Breast epithelium (tissue), 3 donors: ENCODE results near the gene CSNK1G1.

Experiments
- POLR2AphosphoS5 ChIP-seq, 3 donors: sonication (generic); formaldehyde crosslinking; IDR thresholded peaks; one replicate each; pipeline ENCODE4 v1.6.1; 2017; ENCODE audit warnings: antibody characterized with exemption in 3 of 3
- TF ChIP-seq, protein P1 (sequence below), 3 donors: fragments of 450-650 bp; IDR thresholded peaks; one replicate each; pipeline ENCODE4 v1.5.1; 2016 to 2017; ENCODE audit warnings: antibody characterized with exemption in 3 of 3, mild to moderate bottlenecking in 3 of 3, moderate library complexity in 3 of 3

GRCh38 chr15:64122936-64123351 is 233.0 kb downstream of the CSNK1G1 start:
- TF ChIP-seq, protein P1, sequence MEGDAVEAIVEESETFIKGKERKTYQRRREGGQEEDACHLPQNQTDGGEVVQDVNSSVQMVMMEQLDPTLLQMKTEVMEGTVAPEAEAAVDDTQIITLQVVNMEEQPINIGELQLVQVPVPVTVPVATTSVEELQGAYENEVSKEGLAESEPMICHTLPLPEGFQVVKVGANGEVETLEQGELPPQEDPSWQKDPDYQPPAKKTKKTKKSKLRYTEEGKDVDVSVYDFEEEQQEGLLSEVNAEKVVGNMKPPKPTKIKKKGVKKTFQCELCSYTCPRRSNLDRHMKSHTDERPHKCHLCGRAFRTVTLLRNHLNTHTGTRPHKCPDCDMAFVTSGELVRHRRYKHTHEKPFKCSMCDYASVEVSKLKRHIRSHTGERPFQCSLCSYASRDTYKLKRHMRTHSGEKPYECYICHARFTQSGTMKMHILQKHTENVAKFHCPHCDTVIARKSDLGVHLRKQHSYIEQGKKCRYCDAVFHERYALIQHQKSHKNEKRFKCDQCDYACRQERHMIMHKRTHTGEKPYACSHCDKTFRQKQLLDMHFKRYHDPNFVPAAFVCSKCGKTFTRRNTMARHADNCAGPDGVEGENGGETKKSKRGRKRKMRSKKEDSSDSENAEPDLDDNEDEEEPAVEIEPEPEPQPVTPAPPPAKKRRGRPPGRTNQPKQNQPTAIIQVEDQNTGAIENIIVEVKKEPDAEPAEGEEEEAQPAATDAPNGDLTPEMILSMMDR (IDR thresholded peaks at IDR 0.05), result no peak
- no peak for TF ChIP-seq POLR2AphosphoS5 (IDR thresholded peaks at IDR 0.05)
